Activated gamma-delta T cell treated with anti-CD3 and anti-CD28 coated beads, Interleukin-2, amount 50 U/mL, for 16 hours (primary cell): ENCODE data around the gene ADORA1.

ENCODE experiments used
- DNase-seq: peaks from one replicate; pipeline ENCODE4 v3.0.0-alpha.2; 2020; ENCODE audit warnings: low read depth

ADORA1 gene

DNA sequence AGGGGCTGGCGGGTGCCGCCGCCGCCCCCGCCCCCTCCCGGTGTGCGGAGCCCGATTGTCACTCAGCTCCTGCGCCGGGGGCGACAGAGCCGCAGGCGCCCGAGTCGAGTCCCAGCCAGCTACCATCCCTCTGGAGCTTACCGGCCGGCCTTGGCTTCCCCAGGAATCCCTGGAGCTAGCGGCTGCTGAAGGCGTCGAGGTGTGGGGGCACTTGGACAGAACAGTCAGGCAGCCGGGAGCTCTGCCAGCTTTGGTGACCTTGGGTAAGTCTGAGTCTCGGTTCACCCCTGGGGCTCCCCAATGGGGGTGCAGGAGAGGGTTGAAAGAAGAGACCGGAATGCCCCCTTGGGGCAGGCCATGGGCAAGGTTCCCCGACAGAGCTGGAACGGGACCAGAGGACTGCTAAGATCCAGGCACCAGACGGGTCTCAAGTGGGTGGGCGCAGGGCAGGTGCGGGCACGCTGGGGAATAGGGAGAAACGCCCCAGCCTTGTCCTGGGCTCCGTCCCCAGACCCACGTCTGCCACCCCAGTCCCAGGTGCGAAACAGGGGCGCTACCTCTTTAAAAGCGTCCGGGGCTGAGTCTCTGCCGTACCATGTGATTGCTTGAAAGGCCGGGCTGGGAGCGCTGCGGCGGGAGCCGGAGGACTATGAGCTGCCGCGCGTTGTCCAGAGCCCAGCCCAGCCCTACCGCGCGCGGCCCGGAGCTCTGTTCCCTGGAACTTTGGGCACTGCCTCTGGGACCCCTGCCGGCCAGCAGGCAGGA is at the start of gene ADORA1:
Gene ADORA1, plus strand, starts transcription at position 61 of the 765 bp plus-strand sequence. CDS start 1,116 bp downstream, outside the sequence.
- DNase-seq = no peak

DNA sequence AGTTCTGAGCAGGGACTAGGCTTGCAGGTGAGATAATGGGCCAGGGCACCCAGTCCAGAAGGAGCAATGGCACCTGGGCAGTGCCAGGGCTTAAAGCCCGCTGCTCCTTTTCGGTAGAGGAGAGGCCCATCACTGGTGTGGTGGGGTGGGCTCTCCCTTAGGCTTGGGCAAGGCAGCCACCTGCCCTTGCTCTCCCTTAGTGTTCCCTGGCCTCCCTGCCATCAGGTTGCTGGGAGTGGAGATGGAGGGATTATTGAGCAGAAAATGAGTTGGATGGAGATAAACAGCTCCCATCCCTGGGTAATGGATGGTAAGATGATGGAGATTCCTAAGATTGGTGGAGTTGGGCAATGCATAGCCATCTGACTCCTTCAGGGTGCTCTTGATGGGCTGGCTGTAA is 49.6 kb upstream of the ADORA1 start:
- no peak for DNase-seq

DNA sequence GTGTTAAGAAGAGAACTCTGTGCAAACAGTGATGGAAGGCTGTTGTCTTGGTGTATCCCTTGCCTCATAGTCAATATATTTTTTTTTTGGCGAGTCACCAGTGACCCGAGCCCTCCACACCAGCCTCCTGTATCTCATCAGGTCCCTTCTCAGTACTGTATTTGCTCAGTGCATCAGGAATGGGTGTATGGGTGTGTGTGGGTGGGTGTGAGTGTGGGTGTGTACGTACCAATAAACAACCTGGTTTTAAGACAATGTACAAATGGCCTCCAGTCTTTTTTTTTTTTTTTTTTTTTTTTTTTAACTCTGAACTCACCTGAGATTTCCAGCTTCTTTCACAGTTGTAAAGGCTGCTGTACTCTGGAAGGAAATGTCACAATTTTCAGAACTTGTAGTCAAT is 49.0 kb upstream of the ADORA1 start:
- DNase-seq = no peak

DNA sequence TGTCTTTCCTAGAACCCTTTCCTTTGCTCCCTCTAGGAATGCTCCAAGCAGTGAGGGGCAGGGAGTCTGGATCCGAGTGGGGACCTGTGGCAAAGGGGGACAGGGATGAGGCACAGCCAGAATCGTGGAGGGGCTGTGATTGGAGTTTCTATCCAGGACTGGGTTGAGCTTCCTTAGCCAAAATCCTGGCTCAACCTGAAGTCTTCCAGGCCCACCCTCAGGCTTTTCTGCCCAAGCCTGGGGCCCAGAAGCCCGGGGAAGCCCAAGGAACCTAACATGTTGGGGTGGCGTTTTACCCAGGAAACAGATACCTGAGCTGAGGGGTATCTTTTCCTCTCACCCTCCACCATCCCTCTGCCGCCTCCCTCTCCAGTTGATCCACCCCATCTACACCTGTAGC is 47.1 kb upstream of the ADORA1 start:
- no peak for DNase-seq

DNA sequence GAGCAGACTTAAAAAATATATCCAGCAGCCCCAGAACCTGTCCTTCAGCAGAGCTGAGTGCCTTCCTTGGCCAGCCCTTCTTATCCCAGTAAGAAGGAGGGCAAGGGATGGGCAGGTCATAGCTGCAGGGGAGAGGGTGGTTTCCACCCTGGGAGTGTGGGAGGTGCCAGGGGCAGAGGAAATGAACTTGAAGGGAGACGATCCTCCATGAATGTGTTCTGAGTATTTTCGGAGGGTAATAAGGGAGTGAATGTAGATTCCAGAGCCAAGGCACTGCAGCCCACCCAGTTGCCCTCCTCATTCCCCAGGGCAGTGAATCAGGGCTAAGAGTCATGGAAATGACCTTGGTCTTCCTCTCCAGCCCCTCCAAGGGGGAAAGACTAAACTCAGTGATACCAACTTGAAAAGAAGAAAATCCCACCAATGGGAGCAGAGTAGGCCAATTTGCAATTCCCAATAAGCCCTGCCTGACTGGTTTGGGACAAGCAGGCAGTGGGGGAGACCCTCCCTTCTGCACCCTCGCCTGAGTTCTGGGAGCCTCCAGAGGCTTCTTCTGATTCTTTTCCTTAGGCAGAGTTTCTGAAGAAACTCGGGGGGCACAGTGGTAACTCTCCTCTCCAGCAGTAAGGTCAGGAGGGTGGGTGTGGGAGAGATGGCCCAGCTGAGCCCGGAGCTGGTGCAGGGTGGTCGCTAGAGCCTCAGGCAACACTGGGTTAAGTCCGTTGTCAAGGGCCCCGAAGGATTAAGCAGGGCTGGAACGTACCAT is 45.9 kb upstream of the ADORA1 start:
- no peak for DNase-seq

DNA sequence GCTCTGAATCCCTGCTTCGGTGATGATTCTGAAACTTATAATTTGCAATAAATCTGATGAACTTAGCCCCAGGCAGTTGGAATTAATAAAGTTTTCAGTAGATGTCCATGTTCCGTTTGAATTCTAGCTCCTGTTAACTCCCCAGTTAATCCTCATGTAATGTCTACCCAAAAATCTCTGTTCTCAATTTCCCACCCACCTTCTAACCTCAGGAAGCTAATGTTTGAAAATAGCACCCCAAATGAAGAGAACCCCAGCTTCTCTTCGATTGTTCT is 45.4 kb upstream of the ADORA1 start:
- DNase-seq = no peak

DNA sequence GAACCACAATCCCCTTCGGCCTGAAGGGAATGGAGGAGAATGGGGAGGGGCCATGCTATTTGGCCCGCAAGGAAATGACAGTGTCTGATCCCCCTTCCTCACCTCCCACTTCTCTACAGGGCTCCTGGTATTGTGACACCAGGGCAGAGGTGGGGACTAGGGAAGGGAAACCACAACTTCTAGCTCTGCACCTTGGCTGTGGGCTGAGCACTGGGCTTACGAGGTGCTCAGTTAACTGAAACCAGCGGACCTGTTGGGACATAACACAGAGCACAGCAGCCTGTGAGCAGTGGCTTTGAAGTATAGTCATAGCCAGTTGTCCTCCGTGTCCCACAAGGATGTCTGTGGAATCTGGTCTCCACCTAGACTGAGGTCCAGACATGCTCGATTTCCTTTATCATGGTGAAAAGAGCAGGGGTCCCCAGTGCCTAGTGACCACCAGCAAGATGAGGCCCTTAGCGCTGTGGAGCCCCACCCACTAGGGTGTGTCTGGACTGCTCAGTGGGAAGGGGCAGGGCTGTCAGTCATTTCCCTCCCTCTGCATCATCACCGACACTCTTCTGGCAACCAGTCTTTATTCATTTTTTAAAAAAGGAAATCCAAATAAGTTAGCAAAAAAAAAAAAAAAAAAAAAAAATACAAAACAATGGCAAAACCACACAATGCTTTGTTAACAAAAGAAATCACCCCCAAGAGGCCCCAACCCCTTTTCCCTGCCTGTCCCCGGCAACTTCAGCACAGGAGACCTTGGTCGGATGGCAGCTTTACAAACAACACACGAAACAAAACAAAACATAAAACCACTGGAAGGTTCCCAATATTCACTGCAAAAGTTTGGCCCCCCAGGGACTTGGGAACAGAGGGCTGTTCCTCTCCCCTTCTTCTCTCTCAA is 44.7 kb upstream of the ADORA1 start:
- no peak for DNase-seq

DNA sequence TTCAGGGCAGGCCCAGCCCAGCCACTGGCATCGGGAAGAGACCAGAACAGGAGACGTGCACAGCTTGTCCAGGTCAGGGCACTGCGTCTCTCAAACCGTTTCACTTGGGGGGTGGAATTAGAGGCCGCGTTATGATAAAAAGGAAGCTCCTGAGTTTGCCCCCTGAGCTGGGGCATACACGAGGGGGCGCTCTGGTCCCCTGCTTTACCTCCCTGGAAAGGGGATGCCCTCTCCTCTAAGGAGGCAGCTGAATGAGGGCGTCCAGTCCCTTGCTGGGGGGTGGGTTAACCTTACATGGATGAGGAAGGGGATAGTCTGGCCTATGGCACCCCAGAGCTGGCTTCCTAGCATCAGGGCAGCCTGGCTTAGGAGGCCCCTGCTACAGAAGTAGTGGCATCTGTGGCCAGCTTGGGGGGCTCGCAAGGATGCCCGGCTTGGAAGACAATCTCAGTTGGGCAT is 44.0 kb upstream of the ADORA1 start:
- DNase-seq = no peak

DNA sequence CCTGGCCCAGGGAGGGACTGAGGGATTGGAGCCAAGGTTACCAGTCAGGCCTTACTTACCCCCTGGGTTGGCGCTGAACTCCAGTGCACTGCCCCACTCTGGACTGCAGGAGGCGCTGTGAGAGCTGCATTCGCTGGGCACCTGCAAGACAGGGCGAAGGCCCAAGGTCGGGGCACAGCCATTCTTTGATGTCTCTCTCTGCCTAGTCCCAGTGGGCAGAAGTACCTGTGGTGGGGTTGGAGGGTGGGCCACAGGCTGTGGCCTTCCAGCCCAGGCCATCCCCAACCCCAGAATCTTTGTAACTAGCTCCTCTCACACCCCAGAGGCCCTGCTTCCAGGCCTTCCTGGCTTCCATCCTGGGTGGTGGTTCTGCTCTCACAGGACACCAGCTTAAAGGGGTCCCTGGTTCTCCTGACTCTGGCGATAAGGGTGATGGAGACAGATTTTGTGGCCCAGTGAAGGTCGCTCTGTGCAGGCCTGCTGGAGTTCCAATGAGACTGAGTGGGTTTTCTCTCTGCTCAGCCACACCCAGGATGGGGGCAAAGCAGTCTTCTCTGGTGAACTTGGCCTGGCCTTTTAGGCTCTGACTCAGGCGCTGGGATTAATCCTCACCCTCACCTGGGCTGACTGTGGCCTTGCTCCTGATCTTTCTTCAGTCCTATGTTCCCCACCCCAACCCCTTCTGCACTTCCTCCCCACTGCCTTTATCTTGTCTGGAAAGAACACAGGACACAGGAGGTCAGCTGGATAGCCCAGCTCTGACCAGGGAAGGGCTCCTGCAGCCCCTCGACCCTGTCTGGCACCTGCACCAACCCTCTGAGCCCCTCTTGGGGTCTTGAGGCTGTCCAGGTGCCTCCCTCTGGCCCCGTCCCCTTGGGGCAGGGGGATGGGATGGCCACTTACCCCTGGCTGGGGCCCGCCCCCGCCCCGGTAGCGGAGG is 42.7 kb upstream of the ADORA1 start:
- DNase-seq = no peak

DNA sequence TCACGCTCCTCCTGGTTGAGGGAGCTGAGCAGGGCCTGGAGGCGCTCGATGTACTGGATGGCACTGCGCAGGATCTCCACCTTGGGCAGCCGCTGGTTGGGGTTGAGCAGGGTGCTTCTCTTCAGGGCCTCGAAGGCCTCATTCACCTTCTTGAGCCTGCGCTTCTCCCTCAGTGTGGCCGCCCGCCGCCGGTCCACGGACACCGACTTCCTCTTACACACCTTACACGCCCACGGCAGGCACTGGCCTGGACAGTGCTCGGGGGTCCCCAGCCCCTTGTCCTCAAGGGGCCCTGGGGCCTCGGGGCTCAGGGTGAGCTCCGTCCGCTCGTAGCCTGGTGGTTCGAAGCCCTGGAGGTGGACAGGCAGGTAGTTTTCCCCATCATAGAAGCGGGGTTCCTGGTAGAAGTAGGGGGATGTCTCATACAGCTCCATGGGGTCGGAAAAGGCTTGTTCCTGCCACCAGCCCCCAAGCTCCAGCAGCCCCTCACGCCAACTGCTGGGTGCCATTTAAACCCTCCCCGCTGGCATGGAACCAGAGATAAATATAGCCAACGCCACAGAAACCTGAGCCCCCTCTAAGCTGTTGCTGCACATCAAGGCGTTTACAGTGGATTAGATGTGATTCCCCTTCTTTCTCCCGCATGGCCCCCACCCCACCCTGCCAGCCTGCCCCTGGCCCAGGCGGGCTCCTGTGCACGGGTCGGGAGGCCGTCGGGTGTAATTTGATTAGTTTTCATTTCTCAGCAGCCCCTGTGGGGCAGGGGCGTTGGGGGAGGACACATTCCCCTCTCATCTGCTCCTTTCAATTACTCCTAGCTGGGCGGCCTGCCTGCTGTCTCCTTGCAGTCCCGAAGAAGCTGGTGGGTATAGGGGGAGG is 41.8 kb upstream of the ADORA1 start, which contains the start of gene MYOG:
Gene MYOG, minus strand, starts transcription at position 485 of the 879 bp plus-strand sequence. Its CDS starts 51 bp downstream, at position 434.
- no peak for DNase-seq

DNA sequence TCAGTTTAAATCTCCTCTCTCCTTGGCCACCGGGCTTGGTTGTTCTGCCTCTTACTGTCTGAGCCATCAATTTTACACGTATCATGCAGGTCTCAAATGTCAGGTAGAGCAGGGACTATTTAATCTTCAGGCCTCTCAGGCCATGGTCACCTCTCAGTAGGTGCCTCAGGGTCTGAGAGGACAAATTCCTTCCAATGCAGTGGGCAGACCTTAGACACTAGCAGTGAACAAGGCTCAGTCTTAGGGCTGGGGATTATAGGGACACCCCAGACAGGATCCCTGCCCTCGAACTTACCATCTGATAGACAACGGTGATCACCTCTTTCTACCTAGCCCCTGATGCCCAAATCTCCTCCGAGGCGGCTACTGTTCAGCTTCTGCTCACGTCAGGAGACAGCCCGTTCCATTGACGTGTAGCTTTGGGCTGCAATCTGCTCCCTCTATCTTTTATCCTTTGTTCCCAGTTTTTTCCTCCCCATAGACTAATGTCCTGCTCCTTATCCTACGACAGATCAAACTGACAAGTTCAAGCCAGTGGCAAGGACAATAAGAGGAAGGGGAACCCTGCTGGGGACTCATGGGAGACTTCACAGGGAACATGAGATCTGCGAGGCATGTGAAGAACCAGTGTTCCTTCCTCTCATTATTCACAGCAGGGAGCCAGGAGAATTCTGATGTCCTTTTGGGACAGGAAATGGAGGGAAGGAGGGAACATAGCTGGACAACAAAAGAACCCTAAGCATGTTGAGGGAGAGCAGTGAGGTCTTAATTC is 40.3 kb upstream of the ADORA1 start:
- no peak for DNase-seq

DNA sequence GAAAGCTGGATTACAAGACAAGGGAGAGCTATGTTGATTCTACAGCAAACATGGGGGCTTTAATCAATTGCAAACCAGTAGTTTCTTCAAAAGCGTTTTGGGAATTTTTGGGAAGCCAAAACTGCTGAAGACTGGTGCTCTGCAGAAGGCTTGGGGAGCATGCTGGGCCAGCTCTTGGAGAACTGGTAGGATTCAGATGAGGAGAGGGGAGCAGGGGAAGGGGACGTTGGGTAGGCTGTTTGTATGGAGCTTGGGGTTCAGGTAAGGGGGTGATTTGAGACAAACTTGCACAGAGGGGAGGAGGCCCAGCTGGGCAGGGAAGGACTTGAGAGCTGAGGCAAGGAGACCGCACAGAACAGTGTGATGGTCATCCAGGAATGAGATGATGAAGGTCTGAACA is 39.1 kb upstream of the ADORA1 start:
- no peak for DNase-seq

DNA sequence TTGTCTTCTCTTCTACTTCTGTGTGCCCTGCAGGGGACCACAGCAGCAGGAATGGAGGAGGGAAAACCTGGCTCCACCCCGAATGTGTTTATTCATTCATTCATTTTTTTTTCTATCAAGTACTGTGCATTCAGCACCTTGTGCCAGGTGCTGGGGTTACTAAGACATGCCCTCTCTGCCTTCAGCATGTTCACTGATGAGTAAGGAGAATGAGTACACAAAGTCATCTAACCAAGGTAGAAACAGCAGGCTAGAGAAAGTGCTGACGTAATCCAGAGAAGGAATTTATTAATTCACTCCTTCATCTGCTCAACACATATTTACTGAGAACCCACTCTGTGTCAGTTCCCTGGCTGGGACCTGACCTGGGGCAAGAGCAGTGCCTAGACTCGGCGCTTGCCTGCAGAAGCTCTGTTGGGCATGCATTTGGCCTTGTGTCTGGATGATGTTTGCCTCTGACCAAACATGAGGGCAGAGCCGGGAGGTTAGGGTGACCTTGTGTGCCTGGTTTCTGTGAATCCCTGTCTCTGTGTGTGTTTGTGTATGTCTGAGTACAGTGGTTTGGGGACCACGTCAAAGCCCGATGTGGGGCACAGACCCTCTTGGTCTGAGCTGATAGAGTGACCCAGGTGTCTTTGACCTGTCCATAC is 38.4 kb upstream of the ADORA1 start:
- no peak for DNase-seq

DNA sequence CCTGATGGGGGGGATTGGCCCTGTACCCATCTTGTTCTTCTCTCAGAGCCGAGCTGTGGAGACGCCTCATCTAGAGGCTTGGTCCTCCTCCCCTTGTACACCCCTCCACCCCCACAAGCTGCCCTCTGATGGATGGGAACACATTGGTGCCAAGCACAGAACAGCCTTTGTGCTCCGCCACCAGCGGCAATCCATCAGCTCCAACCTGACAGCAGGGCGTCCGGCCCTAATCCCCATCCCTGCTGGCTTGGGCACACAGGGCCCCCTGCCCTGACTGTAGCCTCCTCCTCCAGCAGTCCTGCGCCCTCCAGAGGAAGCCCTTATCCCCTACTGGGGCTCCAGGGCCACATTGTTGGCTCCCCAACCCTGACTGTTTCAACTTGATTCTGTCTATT is 37.9 kb upstream of the ADORA1 start:
- no peak for DNase-seq

DNA sequence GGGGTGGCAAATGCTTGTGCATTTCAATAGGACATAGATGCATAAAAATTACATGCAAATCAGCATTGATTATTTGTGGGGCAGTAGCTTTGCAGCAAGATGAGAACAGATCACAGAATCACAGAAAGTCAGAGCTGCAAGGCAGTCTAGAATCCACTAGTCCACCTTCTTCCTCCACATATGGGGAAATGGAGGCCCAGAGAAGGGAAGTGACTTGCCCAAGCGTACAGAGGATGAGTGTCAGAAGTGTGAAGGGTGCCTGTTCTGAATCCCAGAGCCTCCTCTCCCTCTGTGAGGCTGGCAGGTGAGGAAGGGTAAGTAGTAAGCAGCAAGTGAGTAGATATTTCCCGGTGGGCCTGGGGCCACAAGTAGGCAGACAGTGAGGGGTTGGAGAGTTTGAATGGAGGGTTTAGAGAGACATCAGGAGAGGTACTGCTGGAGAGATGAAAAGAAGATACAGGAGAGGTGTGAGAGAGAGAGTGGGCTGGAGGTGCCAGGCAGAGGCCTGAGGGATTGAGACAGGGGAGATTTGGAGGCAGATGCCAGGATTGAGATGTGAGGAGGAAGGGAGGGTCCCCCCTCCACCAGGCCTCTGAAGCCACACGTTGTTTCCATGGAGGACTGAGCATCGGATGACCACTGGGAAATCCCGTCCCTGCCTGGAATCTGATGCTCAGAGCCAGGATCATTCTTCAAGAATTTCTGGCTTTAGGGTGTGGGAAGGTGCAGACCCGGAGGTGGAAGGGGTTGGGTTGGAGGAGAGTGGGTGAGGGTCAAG is 36.9 kb upstream of the ADORA1 start:
- no peak for DNase-seq

DNA sequence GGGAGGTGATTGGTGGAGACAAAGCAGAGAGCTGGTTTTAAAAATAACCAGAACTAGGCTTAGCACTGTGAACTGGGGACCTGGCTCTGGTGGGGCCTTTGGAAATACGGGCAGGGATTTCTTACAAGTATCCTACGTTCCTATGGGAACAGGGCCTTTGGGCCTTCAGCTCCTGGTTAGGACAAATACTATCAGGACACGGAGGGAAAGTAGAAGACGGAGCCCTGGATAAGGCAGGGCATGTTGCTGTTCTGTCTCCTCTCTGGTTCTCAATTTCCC is 36.4 kb upstream of the ADORA1 start:
- no peak for DNase-seq

DNA sequence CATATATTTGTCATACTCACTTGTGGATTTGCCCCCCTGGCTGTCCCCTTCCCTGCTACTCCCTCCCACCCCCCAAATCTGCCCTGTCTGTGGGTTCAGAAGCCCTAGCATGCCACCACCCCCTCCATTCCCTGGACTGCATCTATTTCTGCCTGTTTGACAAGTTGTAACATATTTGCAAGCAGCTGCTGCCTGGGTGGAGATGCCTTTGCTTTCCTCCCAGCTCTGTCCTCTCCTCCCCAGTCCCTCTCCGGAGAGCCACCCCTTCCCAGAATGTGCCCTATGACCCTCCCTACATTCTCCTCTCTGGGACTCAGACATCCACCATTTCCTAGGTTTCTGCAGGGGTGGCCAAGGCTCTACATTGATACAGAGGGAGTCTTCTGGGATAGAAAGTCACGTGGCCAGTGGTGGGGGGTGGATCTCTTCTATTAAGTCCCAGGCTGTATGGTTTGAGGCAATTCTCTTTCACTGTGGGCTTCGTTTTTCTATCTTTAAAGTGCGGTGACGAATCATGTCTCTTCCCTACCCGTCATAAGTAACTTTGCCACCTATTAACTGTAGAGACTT is 35.7 kb upstream of the ADORA1 start:
- DNase-seq = no peak

DNA sequence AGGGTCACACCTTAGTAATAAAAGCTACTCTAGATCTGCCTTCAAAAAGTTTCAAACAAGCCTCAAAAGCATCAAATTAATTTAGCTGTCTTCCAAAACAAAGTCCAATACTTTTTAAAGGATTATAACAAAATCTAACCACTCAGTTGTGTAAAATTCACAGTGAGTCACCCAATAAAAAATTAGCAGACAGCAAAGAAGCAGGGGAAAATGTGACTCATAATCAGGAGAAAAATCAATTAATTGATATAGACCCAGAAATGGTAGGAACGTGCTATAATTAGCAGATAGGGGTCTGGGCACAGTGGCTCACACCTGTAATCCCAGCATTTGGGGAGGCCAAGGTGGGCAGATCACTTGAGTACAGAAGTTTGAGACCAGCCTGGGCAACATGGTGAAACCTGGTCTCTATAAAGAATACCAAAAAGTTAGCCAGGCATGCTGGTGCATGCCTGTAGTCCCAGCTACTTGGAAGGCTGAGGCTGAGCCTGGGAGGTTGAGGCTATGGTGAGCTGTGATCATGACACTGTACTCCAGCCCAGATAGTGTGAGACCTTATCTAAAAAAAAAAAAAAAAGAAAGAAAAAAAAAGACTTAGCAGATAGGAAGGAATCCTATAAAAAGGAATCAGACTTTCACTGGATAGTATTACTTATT is 33.6 kb upstream of the ADORA1 start:
- DNase-seq = no peak
